ENCODE results near the gene YWHAG. TPM values are rescaled to one million over a fixed set of nuclear protein-coding genes. Genes with fewer than 3 reads are reported as not detected.
"Not testable (repeated sequence)": the region's sequence is repeated elsewhere in the genome, so short reads cannot be mapped to it uniquely, and the experiment has no call there.

YWHAG gene
- total RNA-seq, 3 donors from 2014 or later: 74.3 to 114 (median 102) TPM

GRCh38 chr7:76393116-76394031, 34.6 kb upstream of the YWHAG start:
- no peak for TF ChIP-seq CTCF (IDR thresholded peaks at IDR 0.05)
- peaks cover 10% of the 10 kb centered on the region for H3K4me1 ChIP-seq (ENCODE audit: low read depth)
- H3K4me3 ChIP-seq: peak overlapping the region; percentile 24
- H3K36me3 ChIP-seq (ENCODE audit: low read depth): no peaks in the 10 kb centered on the region
- intact Hi-C loops (cut with DNase I, micrococcal nuclease): no loop called here
- no peaks in the 10 kb centered on the region for H3K9me3 ChIP-seq
- ATAC-seq (peak; percentile 93), DNase-seq (peak; percentile 96 to 97 (median 97))

GRCh38 chr7:76392531-76393115, 33.8 kb upstream of the YWHAG start:
- ATAC-seq (no peak), DNase-seq (peak in 1 of 3 donors; percentile 18)
- no peaks in the 10 kb centered on the region for H3K9me3 ChIP-seq
- H3K36me3 ChIP-seq (ENCODE audit: low read depth): no peaks in the 10 kb centered on the region
- H3K4me1 ChIP-seq (ENCODE audit: low read depth): peaks cover 15% of the 10 kb centered on the region
- TF ChIP-seq CTCF (IDR thresholded peaks at IDR 0.05): no peak
- peak overlapping the region; percentile 24 for H3K4me3 ChIP-seq
- intact Hi-C loops (cut with DNase I, micrococcal nuclease): no loop called here

GRCh38 chr7:76390092-76390491, 31.3 kb upstream of the YWHAG start:
- Histone ChIP-seq H3K4me3 (no peak overlapping the region), H3K9me3 (no peaks in the 10 kb centered on the region), H3K36me3 (ENCODE audit: low read depth) (no peaks in the 10 kb centered on the region), H3K4me1 (ENCODE audit: low read depth) (peaks cover 14% of the 10 kb centered on the region)
- no peak for ATAC-seq
- intact Hi-C loops (cut with DNase I, micrococcal nuclease): no loop called here
- no peak for DNase-seq
- TF ChIP-seq CTCF (IDR thresholded peaks at IDR 0.05): no peak

- DNase-seq; intact Hi-C loops (cut with DNase I, micrococcal nuclease); H3K4me3 ChIP-seq; H3K4me1 ChIP-seq (ENCODE audit: low read depth); H3K36me3 ChIP-seq (ENCODE audit: low read depth); H3K9me3 ChIP-seq: not testable (repeated sequence)
- ATAC-seq: peak; percentile 82
Measured at GRCh38 chr7:76387789-76388188, 29.0 kb upstream of the YWHAG start.

GRCh38 chr7:76386691-76387260, 28.0 kb upstream of the YWHAG start:
- DNase-seq (no peak), ATAC-seq (no peak)
- Histone ChIP-seq H3K36me3 (ENCODE audit: low read depth) (no peaks in the 10 kb centered on the region), H3K4me1 (ENCODE audit: low read depth) (peaks cover 9% of the 10 kb centered on the region), H3K4me3 (no peak overlapping the region), H3K9me3 (no peaks in the 10 kb centered on the region)
- no peak for TF ChIP-seq CTCF (IDR thresholded peaks at IDR 0.05)
- intact Hi-C loops (cut with DNase I, micrococcal nuclease): no loop called here
